ENCODE data around the gene NARS2.
"Not testable (repeated sequence)": the region's sequence is repeated elsewhere in the genome, so short reads cannot be mapped to it uniquely, and the experiment has no call there.

NARS2 gene

GRCh38 chr11:78574386-78575381, at the start of gene NARS2:
NARS2 (minus strand) TSS chr11:78574864; CDS start chr11:78574488, 376 bp downstream.
- in situ Hi-C loops (cut with HindIII; ENCODE audit: low sequenced_read_pairs), result no loop called here

GRCh38 chr11:78622666-78623065, 48.0 kb upstream of the NARS2 start:
- in situ Hi-C loops (cut with HindIII; ENCODE audit: low sequenced_read_pairs), result no loop called here

GRCh38 chr11:78620159-78620558, 45.5 kb upstream of the NARS2 start:
- in situ Hi-C loops (cut with HindIII; ENCODE audit: low sequenced_read_pairs), result no loop called here

GRCh38 chr11:78615724-78616123, 41.1 kb upstream of the NARS2 start:
- in situ Hi-C loops (cut with HindIII; ENCODE audit: low sequenced_read_pairs), result no loop called here

- in situ Hi-C loops (cut with HindIII; ENCODE audit: low sequenced_read_pairs), result no loop called here
Observed at GRCh38 chr11:78613378-78613813, 38.7 kb upstream of the NARS2 start.

GRCh38 chr11:78612721-78613377, 38.2 kb upstream of the NARS2 start:
- in situ Hi-C loops (cut with HindIII; ENCODE audit: low sequenced_read_pairs), result no loop called here

GRCh38 chr11:78609321-78609720, 34.7 kb upstream of the NARS2 start:
- in situ Hi-C loops (cut with HindIII; ENCODE audit: low sequenced_read_pairs), result not testable (repeated sequence)

- in situ Hi-C loops (cut with HindIII; ENCODE audit: low sequenced_read_pairs), result no loop called here
Observed at GRCh38 chr11:78607696-78608095, 33.0 kb upstream of the NARS2 start.

- in situ Hi-C loops (cut with HindIII; ENCODE audit: low sequenced_read_pairs), result no loop called here
Observed at GRCh38 chr11:78606667-78607066, 32.0 kb upstream of the NARS2 start.

GRCh38 chr11:78605296-78605695, 30.6 kb upstream of the NARS2 start:
- in situ Hi-C loops (cut with HindIII; ENCODE audit: low sequenced_read_pairs), result no loop called here

GRCh38 chr11:78603792-78604191, 29.1 kb upstream of the NARS2 start:
- in situ Hi-C loops (cut with HindIII; ENCODE audit: low sequenced_read_pairs), result no loop called here

- in situ Hi-C loops (cut with HindIII; ENCODE audit: low sequenced_read_pairs), result not testable (repeated sequence)
Observed at GRCh38 chr11:78602771-78603170, 28.1 kb upstream of the NARS2 start.

GRCh38 chr11:78601066-78601465, 26.4 kb upstream of the NARS2 start:
- in situ Hi-C loops (cut with HindIII; ENCODE audit: low sequenced_read_pairs), result not testable (repeated sequence)

- in situ Hi-C loops (cut with HindIII; ENCODE audit: low sequenced_read_pairs), result not testable (repeated sequence)
Observed at GRCh38 chr11:78597579-78597978, 22.9 kb upstream of the NARS2 start.

GRCh38 chr11:78595436-78596130, 20.9 kb upstream of the NARS2 start:
- in situ Hi-C loops (cut with HindIII; ENCODE audit: low sequenced_read_pairs), result no loop called here

GRCh38 chr11:78594814-78595213, 20.1 kb upstream of the NARS2 start:
- in situ Hi-C loops (cut with HindIII; ENCODE audit: low sequenced_read_pairs), result no loop called here

- in situ Hi-C loops (cut with HindIII; ENCODE audit: low sequenced_read_pairs), result no loop called here
Observed at GRCh38 chr11:78588517-78588916, 13.9 kb upstream of the NARS2 start.

- in situ Hi-C loops (cut with HindIII; ENCODE audit: low sequenced_read_pairs), result no loop called here
Observed at GRCh38 chr11:78587446-78587845, 12.8 kb upstream of the NARS2 start.

GRCh38 chr11:78586452-78587046, 11.9 kb upstream of the NARS2 start:
- in situ Hi-C loops (cut with HindIII; ENCODE audit: low sequenced_read_pairs), result no loop called here

- in situ Hi-C loops (cut with HindIII; ENCODE audit: low sequenced_read_pairs), result no loop called here
Observed at GRCh38 chr11:78583889-78584288, 9.2 kb upstream of the NARS2 start.

GRCh38 chr11:78577495-78577894, 2.8 kb upstream of the NARS2 start:
- in situ Hi-C loops (cut with HindIII; ENCODE audit: low sequenced_read_pairs), result no loop called here

Measured in DLD1 (cell line).